Measurements from ENCODE around the gene HSPB7.

DNA sequence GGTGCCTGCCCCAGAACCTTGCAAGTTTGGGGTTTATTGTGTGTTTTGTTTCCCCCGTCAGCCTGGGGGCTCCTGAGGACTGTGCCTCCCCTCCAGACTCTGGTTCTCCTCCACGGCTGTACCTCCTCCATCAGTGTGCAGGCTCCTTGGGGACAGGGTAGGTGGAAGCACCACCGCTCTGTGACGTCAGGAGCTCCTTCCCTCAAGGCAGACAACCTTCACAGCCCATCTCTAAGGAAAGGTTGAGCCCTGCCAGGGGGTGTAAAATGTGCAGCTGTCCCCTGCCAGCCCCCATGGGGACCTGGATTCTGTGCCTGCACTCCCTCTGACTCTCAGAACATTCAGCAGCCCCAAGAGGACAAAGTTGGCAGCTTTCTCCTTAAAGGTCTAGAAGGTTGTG, 465 bp upstream of the HSPB7 start:
- TF ChIP-seq, protein P1, sequence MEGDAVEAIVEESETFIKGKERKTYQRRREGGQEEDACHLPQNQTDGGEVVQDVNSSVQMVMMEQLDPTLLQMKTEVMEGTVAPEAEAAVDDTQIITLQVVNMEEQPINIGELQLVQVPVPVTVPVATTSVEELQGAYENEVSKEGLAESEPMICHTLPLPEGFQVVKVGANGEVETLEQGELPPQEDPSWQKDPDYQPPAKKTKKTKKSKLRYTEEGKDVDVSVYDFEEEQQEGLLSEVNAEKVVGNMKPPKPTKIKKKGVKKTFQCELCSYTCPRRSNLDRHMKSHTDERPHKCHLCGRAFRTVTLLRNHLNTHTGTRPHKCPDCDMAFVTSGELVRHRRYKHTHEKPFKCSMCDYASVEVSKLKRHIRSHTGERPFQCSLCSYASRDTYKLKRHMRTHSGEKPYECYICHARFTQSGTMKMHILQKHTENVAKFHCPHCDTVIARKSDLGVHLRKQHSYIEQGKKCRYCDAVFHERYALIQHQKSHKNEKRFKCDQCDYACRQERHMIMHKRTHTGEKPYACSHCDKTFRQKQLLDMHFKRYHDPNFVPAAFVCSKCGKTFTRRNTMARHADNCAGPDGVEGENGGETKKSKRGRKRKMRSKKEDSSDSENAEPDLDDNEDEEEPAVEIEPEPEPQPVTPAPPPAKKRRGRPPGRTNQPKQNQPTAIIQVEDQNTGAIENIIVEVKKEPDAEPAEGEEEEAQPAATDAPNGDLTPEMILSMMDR (IDR thresholded peaks at IDR 0.05) = no peak
- no peak for TF ChIP-seq POLR2A (IDR thresholded peaks at IDR 0.05)
